ENCODE measurements around the gene HSD17B11.

DNA sequence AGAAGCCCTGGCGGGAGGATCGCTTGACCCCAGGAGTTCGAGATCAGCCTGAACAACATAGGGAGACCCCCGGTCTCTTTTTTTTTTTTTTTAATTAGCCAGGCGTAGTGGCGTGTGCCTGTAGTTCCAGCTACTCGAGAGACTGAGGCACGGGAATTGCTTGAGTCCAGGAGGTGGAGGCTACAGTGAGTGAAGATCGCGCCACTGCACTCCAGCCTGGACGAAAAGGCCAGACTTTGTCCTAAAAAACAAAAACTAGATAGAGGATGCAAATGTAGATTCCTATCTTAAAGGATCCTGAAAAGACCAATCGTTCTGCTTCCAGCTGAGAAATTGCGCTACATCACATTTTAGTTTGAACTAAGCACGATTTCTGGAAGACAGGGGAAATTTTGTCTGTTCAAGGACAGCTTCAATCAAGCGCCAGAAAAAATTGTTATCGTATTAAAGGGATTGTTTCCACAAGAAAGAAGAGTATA is 627 bp upstream of the HSD17B11 start:
- no peak for TF ChIP-seq POLR2A (IDR thresholded peaks at IDR 0.05)
- TF ChIP-seq, protein P1, sequence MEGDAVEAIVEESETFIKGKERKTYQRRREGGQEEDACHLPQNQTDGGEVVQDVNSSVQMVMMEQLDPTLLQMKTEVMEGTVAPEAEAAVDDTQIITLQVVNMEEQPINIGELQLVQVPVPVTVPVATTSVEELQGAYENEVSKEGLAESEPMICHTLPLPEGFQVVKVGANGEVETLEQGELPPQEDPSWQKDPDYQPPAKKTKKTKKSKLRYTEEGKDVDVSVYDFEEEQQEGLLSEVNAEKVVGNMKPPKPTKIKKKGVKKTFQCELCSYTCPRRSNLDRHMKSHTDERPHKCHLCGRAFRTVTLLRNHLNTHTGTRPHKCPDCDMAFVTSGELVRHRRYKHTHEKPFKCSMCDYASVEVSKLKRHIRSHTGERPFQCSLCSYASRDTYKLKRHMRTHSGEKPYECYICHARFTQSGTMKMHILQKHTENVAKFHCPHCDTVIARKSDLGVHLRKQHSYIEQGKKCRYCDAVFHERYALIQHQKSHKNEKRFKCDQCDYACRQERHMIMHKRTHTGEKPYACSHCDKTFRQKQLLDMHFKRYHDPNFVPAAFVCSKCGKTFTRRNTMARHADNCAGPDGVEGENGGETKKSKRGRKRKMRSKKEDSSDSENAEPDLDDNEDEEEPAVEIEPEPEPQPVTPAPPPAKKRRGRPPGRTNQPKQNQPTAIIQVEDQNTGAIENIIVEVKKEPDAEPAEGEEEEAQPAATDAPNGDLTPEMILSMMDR (IDR thresholded peaks at IDR 0.05), result peak in 1 of 6 experiments; percentile 0

Measured in esophagus squamous epithelium (tissue), 4 donors.